GM20000 (cell line): ENCODE results near the gene PEX11A.

Experiments
- DNase-seq: peaks from one replicate; pipeline ENCODE4 v3.0.0; 2012; ENCODE audit warnings: low spot score
- CTCF ChIP-seq: IDR thresholded peaks from 2 replicates; pipeline ENCODE4 v1.5.1; 2012; ENCODE audit warnings: mild to moderate bottlenecking, control low read depth; ENCODE audit errors: extremely low read depth, missing control alignments

Gene PEX11A

GRCh38 chr15:89632563-89633430 is 57.8 kb downstream of the PEX11A start:
- DNase-seq: no peak
- TF ChIP-seq CTCF: no peak

- DNase-seq: no peak
Measured at GRCh38 chr15:89631902-89632264, 58.7 kb downstream of the PEX11A start.

More at GRCh38 chr15:89631902-89632264, 58.7 kb downstream of the PEX11A start:
- no peak for TF ChIP-seq CTCF
